ENCODE data around the gene CCDC124.
"Not testable (repeated sequence)": the region's sequence is repeated elsewhere in the genome, so short reads cannot be mapped to it uniquely, and the experiment has no call there.

The CCDC124 gene

DNA sequence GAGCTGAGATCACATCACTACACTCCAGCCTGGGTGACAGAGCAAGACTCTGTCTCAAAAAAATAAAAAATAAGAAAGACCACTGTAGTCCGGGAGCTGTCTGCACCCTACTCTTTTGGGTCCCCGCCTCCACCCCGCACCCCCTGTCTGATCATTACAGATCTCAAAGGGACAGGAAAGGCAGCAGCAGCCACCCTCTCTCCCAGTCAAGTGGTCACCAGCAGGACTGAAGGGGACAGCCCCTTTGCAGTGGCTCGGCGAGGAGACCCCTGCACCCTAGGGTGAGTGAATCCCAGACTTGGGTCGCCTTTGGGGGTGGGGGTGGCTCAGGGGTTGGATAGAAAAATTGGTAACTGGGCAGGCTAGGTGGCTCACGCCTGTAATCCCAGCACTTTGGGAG is 21.6 kb downstream of the CCDC124 start:
- DNase-seq: no peak

DNA sequence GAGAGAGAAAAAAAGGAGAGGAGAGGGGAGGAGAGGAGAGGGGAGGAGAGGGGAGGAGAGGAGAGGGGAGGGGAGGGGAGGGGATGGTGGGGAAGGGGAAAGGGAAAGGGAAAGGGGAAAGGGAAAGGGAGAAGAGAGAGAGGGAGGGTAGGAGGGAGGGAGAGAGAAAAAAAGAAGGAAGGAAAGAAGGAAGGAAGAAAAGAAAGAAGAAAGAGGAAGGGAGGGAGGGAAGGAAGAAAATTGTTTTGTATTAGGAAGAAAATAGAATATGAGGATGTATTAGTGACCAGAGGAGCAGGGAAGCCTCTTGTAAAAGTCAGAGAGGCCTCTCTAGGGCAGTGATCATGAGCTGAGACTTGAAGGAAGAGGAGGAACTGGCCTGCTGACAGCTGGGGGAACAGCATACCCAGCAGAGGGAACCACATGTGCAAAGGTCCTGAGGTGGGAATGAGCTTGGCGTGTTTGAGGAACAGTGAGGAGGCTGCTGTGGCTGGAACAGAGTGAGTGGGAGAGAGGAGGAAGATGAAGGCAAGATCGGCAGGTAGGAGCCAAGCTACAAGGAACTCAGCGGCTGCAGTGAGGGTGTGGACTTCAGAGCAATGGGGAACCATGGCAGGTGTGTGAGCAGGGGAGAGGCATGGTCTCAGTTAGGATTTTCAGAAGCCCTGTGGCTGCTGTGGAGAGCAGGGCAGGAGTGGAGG is 24.5 kb downstream of the CCDC124 start:
- DNase-seq: peak; percentile 18 to 24

DNA sequence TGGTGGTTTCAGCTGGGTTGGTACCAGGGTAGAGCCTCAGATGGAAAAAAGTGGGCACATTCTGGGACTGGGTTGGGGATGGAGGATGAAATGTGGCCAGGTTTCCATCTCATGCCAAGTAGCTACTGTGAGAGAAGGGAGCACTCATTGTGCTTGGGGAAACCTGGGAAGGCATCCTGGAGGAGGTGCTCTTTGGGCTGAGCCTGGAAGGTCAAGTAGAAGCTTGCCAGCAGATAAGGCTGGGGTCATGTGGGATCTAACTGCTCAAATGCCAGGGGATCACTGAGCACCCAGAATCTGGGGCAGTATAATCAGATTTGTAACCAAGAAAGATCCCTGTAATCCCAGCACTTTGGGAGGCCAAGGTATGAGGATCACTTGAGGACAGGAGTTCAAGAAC is 25.1 kb downstream of the CCDC124 start:
- no peak for DNase-seq

DNA sequence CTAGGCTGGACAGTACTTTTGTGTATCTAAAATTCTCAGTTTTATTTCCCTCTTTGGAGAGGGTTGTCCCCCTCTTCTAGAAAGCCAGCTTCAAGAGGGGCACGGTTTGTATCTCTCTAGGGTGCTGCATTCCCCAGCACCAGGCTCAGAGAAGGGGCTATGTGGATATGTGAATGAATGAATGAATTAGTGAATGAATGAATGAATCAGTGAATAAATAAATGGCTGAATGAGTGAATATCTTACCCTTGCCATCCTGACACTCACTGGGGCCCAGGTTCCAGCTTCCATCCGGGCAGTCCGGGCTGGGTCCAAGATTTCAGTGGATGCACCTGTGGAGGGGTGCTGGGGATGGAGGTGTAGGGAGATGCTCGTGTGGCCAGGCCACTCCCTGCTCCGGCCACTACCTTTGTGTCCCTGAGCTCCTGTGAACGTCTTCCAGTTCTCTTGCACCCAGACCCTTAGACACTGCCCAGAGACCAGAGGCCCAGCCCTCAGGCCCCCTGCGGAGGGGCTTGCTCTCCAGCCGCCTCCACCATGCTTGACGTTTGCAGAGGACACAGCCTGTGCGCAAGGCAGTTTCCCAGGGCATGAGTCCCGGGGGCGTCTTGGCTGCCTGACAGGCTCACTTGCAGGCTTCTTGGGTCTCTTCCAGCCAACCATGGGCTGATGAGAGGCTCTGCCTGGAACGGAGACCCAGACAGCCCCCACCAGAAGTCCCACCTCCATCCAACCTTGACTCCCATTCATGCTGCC is 31.3 kb downstream of the CCDC124 start:
- no peak for DNase-seq

DNA sequence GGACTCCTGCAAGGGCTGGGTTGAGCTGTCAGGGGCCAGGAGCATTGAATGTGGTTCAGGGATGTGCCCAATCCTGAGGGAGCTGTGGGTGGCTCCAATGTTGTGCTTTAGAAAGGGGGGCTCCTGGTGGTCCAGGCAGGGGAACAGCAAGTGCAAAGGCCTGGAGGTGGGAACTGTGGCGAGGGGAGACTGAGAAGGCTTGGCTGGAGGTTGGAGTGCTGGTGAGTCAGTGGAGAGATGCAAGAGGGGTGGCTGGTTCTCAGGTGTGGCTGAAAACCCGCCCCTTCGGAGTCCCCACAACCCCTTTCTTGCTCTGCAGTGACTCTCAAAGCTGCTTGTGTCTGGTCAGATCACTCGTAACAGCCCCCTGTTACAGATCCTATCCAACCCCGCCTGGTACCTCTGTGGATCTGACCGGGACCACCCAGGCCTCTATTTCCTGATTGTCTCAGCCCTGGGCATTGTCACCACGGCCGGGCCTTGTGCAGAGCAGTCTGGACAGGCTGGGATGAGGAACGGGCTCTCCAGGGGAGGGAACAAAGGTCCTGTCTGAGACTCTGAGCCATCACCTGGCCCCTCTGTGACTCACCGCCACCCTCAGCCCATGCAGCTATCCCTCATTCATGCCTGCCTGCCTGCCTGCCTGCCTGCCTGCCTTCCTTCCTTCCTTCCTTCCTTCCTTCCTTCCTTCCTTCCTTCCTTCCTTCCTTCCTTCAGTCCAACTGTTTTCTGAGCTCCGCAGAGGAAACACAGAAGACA is 32.7 kb downstream of the CCDC124 start:
- no peak for DNase-seq

DNA sequence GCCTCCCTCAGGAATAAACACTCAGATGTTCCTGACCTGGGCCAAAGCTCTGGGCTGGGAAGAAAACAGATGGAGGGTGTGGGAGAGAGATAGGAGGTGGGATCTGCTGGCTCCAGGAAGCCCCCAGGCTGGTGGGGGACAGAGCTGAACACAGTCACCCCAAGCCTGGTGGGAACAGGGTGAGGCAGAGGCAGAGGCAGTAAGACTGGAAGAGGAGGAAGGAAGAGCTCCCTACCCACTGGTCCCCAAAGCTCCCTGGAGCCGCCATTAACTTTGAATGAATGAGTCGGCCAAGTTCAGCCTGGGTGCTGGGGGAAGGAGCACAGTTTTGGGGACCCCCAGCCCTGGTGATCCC is 33.3 kb downstream of the CCDC124 start:
- DNase-seq: no peak

DNA sequence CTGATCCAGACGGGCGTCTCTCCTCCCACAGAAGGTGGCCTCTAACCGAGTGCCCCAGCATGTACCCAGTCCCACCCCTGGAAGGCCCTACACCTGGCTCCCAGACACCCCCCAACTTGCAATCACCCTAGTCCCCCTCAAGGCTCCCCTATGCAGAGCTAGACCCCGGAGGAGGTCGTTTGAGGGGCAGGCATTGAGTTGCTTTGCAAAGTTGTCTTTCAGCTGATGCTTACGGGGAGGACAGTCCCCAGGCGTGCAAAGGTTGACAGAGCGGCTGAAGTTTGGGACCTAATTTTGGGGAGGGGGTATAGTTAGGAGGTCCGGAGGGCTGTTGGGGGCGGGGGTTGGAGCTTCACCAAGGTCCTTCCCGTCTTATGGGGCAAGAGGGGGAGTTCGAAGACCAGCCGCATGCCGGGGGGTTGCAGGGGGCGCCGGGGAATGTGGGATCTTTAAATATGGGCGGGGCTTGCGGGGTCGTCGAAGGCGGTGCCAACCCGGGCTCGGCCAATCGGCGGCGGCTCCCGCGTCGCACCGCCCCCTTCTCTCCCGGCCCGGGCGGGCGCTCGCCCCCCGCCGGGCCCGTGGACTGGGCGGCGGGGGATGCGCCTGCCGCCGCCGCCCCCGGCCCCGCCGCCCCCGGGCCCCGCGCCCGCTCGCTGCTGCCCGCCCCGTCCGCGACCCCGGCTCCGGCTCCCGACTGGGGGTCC is 33.9 kb downstream of the CCDC124 start, which contains the start of gene KCNN1:
TSS of gene KCNN1 (plus strand) at position 558 of the 707 bp plus-strand sequence. CDS start 6,782 bp downstream, outside the sequence.
- DNase-seq: no peak

DNA sequence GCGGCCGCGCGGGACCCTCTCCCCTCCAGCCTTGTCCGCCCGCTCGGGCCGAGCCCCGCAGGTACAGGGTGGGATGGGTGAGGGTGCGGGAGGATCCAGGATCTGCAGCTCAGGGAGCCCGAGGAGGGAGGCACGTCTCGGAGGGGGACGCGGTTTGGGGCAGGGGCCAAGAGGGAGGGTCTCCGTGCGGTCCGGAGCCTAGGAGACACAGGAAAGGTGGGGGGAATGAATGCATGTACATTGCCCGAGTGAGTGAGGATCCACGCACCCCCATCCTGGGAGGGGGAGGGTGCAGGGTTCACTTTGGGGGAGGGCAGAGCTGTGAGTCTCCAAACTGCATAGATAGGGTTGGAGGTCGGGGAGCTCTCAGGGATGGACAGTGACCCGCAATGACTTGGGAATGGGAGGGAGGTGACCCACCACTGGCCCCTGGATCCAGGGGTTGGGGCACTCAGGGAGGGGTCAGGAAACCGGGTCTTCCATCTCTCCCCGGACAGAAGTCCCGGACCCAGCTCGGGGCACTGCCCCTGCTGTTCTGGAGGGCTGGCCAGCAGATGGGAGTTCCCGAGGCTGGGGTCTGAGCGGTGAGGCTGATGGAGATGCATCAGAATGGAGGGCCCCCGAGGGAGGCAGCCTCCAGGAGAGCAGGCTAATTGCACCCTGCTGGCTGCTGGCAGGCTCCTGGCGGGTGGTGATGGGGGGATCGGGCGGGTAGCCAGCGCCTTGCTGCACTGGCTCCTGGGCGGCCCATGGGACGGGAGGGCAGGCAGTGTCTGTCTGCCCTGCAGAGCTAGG is 34.6 kb downstream of the CCDC124 start:
- no peak for DNase-seq

DNA sequence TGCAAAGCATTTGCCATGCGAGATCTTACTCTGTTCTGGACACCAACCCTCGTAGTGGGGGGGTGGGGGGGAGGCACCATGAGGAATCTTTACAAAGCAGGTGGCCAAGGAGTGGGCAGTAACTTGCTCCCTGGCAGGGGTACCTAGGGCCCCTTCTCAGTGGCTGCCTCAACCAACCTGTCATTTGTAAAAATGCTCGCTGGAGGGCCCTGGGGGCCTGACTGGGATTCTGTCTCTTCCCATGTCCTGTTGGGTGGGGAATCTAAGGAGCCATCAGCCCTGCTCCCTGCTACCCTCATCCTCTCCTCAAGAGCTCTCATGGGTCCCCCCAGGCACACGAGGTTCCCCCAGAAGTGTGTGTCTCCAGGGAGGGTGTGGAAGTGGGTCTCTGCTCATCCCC is 35.5 kb downstream of the CCDC124 start:
- no peak for DNase-seq

DNA sequence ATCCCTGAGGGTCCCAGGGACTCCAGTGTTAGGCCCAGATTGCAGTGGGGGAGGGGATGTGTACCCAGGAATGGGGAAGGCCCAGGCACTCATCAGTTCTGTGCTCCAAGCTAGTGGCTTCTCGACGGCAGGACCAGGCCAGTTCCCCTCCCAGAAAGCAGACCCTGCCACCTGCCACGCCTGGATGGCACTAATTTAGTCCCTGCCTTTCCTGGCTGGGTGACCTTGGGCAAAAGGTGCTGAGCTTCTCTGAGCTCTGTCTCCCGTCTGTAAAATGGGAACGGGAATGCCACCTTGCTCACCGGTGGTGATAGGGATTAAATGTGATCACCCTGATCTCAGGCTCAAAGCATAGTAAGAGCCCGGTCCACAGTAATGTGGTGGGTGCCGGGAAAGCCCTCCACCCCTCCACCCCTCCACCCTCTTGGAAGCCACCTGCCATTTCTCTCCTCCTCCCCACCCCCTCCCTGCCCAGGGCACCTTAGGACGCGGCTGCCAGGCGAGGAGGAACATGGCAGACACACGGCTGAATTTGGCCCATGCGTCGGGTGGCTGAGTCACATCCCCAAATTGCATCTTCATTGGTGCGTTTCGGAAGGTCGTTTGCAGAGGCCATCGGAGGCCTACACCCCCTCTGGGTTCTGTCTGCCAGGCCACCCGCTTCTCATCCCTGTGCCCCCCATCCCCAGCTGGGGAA is 36.4 kb downstream of the CCDC124 start:
- no peak for DNase-seq

DNA sequence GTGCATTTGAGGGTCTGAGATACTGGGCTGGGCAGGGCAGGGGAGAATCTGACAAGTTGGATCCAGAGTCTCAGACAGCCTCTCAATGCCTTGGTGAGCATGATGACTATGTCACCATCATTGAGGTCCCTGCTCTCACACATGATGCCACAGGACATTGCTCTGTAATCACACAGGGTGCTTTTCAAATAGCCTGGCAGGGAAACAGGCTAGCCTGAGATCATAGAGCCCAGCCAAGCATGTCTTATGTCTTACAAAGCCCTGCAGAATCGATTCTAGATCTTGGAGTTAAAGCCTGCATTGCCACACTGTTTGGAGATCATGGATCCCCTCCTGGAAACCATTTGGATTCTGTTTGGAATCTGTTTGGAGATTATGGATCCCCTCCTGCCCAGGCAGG is 39.4 kb downstream of the CCDC124 start:
- DNase-seq: no peak

DNA sequence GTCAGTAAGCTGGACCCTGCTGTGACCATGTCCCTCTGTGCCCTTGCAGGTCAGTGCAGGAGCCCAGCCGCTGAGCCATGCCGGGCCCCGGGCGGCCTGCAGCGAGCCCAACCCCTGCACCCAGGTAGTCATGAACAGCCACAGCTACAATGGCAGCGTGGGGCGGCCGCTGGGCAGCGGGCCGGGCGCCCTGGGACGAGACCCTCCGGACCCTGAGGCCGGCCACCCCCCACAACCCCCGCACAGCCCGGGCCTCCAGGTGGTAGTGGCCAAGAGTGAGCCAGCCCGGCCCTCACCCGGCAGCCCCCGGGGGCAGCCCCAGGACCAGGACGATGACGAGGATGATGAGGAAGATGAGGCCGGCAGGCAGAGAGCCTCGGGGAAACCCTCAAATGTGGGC is 40.9 kb downstream of the CCDC124 start:
- no peak for DNase-seq

DNA sequence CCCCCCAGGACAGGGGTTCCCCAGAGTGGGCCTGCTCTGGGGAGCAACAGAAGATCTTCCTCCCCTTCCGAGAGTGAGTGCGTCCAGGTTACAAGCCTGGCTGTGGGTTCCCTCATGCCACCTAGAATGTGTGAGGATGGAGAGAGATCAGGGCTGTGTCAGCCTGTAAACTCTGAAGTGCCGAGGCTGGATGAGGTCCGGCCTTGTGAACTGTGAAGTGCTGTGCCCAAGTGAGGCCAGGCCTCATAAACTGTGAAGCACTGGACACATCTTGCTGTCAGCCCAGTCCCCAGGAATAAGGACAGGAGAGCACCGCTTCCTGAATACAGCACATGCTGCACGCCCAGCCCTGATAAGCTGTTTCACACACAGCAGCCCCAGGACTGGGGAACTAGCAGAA is 41.7 kb downstream of the CCDC124 start:
- DNase-seq: no peak

DNA sequence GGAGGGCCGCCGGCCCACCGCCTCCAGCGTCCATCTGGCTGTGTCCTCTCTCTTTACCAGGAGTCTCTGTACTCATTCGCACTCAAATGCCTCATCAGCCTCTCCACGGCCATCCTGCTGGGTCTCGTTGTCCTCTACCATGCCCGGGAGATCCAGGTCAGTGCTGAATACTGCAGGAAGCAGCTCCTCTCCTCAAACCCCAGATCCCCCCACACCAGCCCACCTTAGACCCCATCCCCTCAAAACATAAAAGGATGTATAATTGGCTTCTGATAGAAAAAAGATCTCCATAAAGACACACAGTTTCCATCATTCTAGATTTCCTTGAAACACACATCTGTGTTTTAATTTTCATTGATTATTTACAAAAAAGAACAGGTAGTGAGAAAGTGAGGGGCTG is 42.2 kb downstream of the CCDC124 start:
- DNase-seq: no peak

DNA sequence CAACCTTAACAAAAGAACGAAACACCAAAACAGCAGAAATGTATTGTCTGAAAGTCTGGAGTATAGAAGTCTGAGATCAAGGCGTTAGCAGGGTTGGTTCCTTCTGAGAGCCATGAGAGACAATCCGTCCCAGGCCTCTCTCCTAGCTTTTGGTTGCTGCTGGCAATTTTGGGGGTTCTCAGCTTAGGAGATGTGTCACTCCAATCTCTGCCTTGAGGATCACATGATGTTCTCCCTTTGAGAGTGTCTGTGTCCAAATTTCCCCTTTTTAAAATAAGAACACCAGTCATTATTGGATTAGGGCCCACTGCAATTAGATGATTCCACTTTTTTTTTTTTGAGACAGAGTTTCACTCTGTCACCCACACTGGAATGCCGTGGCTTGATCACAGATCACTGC is 44.2 kb downstream of the CCDC124 start:
- peak; percentile 58 to 59 for DNase-seq

DNA sequence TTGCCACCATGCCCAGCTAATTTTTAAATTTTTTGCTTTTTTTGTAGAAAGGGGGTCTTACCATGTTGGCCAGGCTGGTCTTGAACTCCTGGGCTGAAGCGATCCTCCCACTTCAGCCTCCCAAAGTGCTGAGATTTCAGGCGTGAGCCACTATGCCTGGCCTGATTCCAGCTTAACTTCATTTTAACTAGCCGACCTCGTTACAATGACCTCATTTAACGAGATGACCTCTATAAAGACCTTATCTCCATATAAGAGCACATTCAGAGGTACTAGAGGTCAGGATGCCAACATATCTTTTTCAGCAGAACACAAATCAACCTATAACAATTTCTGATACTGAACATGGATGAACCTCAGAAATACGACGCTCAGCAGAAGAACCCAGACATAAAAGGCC is 44.7 kb downstream of the CCDC124 start:
- no peak for DNase-seq

DNA sequence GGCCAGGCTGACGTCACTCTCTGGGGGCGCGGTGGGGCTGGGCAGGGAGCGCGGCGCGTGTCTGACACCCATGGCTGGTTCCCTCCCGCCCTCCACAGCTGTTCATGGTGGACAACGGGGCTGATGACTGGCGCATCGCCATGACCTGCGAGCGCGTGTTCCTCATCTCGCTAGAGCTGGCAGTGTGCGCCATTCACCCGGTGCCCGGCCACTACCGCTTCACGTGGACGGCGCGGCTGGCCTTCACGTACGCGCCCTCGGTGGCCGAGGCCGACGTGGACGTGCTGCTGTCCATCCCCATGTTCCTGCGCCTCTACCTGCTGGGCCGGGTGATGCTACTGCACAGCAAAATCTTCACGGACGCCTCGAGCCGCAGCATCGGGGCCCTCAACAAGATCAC is 48.8 kb downstream of the CCDC124 start:
- no peak for DNase-seq

DNA sequence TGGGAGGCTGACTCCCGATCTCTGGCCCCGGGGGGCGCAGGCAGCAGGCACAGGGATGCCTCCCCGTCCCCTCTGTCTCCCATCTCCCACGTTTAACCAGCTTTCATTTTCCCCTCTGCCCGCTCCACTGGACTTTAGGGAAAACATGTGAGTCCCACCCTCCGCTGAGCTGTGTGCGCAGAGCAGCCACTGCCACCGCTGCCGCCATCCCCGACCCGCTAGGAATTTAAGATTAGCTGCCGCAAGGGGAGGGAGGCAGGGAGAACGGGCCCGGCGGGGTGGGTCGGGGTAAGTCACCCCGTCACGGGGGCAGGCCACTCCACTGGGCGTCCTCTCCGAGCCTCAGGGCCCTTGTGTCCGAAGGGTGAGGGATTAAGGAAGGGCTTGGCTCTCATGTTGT is 49.6 kb downstream of the CCDC124 start:
- DNase-seq: no peak

DNA sequence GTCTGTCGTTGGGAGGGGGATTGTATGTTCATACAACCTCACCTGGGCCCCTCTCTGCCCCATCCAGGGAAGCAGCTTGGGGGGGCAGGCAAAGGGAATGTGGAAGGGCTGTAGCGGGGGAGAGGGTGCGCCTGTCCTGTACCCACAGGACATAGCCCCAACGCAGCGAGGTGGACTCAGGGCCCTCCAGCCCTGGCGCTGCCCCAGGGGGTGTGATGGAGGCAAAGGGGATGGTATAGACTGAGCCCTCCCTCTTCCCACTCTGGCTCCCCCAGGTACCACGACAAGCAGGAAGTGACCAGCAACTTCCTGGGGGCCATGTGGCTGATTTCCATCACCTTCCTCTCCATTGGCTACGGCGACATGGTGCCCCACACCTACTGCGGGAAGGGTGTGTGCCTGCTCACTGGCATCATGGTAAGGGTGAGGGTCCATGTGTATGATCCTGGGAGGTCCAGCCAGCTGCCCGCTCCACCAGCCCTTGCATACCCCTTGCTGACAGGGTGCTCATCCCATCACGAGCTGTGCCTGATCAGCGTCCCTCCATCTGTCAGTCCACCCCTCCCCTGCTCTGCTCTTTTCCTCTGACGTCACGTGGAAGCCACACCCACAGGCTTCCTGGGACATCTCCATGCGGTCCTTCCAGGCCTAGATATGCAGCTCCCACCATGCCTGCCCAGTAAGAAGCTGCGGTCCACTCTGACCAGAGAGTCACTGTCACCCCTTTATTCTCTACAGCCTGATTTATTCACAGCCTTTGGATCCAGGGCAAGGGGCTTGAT is 52.4 kb downstream of the CCDC124 start:
- no peak for DNase-seq

DNA sequence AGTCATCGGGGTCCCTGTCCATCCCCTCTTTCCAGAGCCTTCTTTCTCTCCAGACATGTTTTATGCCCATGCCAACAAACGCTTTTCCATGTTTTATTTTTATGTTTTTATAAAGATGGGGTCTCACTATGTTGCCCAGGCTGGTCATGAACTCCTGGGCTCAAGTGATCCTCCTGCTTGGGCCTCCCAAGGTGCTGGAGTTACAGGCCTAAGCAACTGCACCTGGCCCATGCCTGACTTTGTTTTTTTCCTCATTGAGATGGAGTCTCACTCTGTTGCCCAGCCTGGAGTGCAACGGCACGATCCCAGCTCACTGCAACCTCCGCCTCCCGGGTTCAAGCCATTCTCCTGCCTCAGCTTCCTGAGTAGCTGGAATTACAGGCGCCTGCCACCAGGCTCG is 53.8 kb downstream of the CCDC124 start:
- not testable (repeated sequence) for DNase-seq

DNA sequence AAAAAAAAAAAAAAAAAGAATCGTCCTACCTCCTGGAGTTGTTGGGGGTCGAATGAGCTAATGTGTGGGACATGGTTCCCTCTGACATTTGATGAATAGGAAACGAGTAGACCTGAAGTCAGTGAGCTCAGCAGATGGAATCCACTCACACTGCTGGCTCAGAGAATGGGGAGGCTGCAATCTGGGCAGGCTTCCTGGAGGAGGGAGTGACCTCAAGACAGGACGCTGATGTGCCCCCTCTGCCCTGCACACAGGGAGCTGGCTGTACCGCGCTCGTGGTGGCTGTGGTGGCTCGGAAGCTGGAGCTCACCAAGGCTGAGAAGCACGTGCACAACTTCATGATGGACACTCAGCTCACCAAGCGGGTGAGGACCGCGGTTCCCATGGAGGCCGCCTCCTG is 55.3 kb downstream of the CCDC124 start:
- no peak for DNase-seq

All from inflammatory macrophage (primary cell).